Fibroblast of pulmonary artery (primary cell): ENCODE data around the gene GPRC5A.

Source experiments
- DNase-seq: peaks from one replicate; pipeline ENCODE4 v3.0.0-alpha.2; 2010; ENCODE audit warnings: low read depth
- H3K4me3 ChIP-seq: replicated peaks from 2 replicates; pipeline ENCODE4 v1.5.1; 2011; ENCODE audit warnings: low read depth, mild to moderate bottlenecking, control low read depth, low read length, moderate library complexity
- TF ChIP-seq, protein P1 (sequence below): IDR thresholded peaks from 2 replicates; pipeline ENCODE4 v1.5.1; 2011; ENCODE audit warnings: mild to moderate bottlenecking, control low read depth, low read length, inconsistent platforms; ENCODE audit errors: missing control alignments

The GPRC5A gene

DNA sequence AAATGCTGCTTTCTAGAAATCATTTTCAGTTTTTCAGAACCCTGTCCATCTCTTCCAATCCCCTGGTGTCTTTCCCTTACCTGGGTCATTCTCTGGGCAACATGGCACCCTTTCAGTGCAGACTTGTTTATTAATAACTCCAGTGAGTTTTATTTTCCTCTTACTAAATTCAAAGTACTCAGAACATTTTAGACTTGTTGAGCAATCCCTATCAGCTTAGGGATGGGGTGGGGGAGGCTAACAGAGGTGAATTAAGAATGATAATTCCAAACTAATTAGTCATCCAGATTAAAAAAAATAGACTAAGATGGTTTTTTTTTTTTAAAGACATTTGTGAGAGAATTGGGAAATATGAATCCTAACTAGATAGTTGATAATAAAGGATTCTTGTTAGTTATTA, 10.7 kb downstream of the GPRC5A start:
- peak overlapping the region; percentile 21 for H3K4me3 ChIP-seq
- DNase-seq, result peak; percentile 83
- TF ChIP-seq, protein P1, sequence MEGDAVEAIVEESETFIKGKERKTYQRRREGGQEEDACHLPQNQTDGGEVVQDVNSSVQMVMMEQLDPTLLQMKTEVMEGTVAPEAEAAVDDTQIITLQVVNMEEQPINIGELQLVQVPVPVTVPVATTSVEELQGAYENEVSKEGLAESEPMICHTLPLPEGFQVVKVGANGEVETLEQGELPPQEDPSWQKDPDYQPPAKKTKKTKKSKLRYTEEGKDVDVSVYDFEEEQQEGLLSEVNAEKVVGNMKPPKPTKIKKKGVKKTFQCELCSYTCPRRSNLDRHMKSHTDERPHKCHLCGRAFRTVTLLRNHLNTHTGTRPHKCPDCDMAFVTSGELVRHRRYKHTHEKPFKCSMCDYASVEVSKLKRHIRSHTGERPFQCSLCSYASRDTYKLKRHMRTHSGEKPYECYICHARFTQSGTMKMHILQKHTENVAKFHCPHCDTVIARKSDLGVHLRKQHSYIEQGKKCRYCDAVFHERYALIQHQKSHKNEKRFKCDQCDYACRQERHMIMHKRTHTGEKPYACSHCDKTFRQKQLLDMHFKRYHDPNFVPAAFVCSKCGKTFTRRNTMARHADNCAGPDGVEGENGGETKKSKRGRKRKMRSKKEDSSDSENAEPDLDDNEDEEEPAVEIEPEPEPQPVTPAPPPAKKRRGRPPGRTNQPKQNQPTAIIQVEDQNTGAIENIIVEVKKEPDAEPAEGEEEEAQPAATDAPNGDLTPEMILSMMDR, result no peak

GRCh38 chr12:12903642-12904609, 12.6 kb downstream of the GPRC5A start:
- no peak for DNase-seq
- TF ChIP-seq, protein P1, result no peak
- H3K4me3 ChIP-seq, result no peak overlapping the region

DNA sequence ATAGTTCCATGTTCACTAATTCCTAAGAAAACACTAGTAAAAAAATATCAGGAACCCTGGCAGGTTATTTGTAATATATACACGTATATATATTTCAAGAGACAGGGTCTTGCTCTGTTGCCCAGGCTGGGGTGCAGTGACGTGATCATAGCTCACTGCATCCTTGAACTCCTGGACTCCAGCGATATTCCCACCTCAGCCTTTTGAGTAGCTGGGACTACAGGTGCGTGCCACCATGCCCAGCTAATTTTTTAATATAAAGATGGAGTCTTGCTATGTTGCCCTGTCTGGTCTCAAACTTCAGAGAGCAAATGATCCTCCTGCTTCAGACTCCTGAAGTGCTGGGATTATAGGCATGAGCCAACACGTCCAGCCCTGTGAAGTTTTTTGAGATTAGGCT, 16.2 kb downstream of the GPRC5A start:
- TF ChIP-seq, protein P1, result no peak
- no peak for DNase-seq
- no peak overlapping the region for H3K4me3 ChIP-seq

DNA sequence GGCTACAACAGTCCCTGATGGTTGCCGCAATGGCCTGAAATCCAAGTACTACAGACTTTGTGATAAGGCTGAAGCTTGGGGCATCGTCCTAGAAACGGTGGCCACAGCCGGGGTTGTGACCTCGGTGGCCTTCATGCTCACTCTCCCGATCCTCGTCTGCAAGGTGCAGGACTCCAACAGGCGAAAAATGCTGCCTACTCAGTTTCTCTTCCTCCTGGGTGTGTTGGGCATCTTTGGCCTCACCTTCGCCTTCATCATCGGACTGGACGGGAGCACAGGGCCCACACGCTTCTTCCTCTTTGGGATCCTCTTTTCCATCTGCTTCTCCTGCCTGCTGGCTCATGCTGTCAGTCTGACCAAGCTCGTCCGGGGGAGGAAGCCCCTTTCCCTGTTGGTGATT, 16.9 kb downstream of the GPRC5A start:
- no peak for DNase-seq
- TF ChIP-seq, protein P1, result no peak
- H3K4me3 ChIP-seq, result no peak overlapping the region

DNA sequence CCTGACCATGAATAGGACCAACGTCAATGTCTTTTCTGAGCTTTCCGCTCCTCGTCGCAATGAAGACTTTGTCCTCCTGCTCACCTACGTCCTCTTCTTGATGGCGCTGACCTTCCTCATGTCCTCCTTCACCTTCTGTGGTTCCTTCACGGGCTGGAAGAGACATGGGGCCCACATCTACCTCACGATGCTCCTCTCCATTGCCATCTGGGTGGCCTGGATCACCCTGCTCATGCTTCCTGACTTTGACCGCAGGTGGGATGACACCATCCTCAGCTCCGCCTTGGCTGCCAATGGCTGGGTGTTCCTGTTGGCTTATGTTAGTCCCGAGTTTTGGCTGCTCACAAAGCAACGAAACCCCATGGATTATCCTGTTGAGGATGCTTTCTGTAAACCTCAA, 17.3 kb downstream of the GPRC5A start:
- DNase-seq, result no peak
- no peak overlapping the region for H3K4me3 ChIP-seq
- TF ChIP-seq, protein P1, result no peak

DNA sequence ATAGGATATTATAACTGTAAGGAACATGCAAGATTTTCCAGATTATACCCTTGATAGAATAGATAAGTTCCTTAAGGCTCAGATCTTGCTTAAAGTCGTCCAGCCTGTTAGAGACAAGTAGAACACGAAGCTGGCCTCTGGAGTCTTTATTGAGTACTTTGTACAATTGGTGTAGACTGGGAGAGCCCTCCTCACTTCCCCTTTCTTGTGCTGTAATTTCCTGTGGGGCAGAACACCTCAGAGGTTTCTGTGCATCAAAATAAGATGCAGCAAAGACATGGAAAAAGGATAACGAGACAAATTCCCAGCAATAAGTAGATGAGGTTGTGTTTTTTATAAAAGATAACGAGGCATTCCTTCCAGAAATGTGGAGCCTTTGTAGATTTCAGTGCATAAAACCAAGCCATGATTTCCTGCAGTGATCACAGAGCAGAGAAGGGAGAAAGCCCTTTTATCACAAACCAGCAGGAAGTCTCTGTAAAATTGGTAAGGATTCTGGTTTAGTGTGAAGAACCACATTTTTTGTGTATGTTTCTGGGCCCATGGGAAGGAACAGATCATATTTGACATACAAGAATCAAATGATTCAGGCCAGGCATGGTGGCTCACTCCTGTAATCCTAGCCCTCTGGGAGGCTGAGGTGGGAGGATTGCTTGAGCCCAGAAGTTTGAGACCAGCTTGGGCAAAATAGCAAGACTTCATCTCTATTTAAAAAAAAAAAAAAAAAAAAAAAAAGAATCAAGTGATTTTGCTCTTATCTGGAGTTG, 18.0 kb downstream of the GPRC5A start:
- no peak overlapping the region for H3K4me3 ChIP-seq
- DNase-seq, result no peak
- TF ChIP-seq, protein P1, result no peak
